Smooth muscle cell (in vitro differentiated cells): ENCODE measurements around the gene BTBD1. TPM values are rescaled to one million over a fixed set of nuclear protein-coding genes. Genes with fewer than 3 reads are reported as not detected.
"Not testable (repeated sequence)": the region's sequence is repeated elsewhere in the genome, so short reads cannot be mapped to it uniquely, and the experiment has no call there.

Experiments used
- DNase-seq: peaks from one replicate; lab custom pipeline; 2025; ENCODE audit not compliant: unreplicated experiment; lab: John Stamatoyannopoulos, UW
- H2AFZ ChIP-seq: fragments of 200-600 bp; sonication (generic); 2 replicates; pipeline ENCODE4 v1.6.0; 2016; ENCODE audit warnings: antibody characterized with exemption, low read depth, mild to moderate bottlenecking
- H3F3A ChIP-seq: fragments of 200-600 bp; sonication (generic); 2 replicates; pipeline ENCODE4 v1.6.0; 2017; ENCODE audit warnings: antibody characterized with exemption, low read depth
- H3K27ac ChIP-seq: fragments of 200-600 bp; sonication (generic); 2 replicates; pipeline ENCODE4 v1.5.1; 2016; ENCODE audit warnings: low read depth, mild to moderate bottlenecking
- H3K27me3 ChIP-seq: fragments of 200-600 bp; sonication (generic); 2 replicates; pipeline ENCODE4 v1.6.1; 2016; ENCODE audit warnings: low read depth, mild to moderate bottlenecking
- H3K36me3 ChIP-seq: fragments of 200-600 bp; sonication (generic); 2 replicates; pipeline ENCODE4 v1.5.1; 2016; ENCODE audit warnings: low read depth
- H3K4me1 ChIP-seq: fragments of 200-600 bp; sonication (generic); 2 replicates; pipeline ENCODE4 v1.5.1; 2016; ENCODE audit warnings: low read depth
- H3K4me2 ChIP-seq: fragments of 200-600 bp; sonication (generic); 2 replicates; pipeline ENCODE4 v1.6.0; 2016; ENCODE audit warnings: mild to moderate bottlenecking
- H3K4me3 ChIP-seq: fragments of 200-600 bp; sonication (generic); 2 replicates; pipeline ENCODE4 v1.5.1; 2016; ENCODE audit warnings: mild to moderate bottlenecking
- H3K79me2 ChIP-seq: fragments of 200-600 bp; sonication (generic); 2 replicates; pipeline ENCODE4 v1.6.0; 2016; ENCODE audit warnings: low read depth, mild to moderate bottlenecking
- H3K9ac ChIP-seq: fragments of 200-600 bp; sonication (generic); 2 replicates; pipeline ENCODE4 v1.6.0; 2016; ENCODE audit warnings: low read depth
- H3K9me3 ChIP-seq: fragments of 200-600 bp; sonication (generic); replicated peaks from 2 replicates; pipeline ENCODE4 v1.5.1; 2016; ENCODE audit warnings: low read depth
- H4K20me1 ChIP-seq: fragments of 200-600 bp; sonication (generic); 2 replicates; pipeline ENCODE4 v1.6.0; 2016; ENCODE audit warnings: low read depth
- CTCF ChIP-seq: fragments of 200-600 bp; sonication (generic); IDR thresholded peaks from 2 replicates; pipeline ENCODE4 v1.5.1; 2017; ENCODE audit warnings: borderline replicate concordance, mild to moderate bottlenecking, antibody characterized with exemption; ENCODE audit not compliant: insufficient read depth, poor library complexity, severe bottlenecking
- WGBS: methylation state at CpG from one replicate; pipeline ENCODE4 v1.1.7; 2016; ENCODE audit warnings: low lambda C conversion rate; 5-methylcytosine and 5-hydroxymethylcytosine counted together
- polyA plus RNA-seq: library from polyadenylated mRNA; unstranded; fragments of >200 nt; fragmentation: Nextera tagmentation; extraction: Ambion mirVana; gene quantifications from 2 replicates; pipeline ENCODE4 v1.2.1, GENCODE V29; 2016
- total RNA-seq: library from RNA; depleted of rRNA; stranded (reverse); fragments of >200 nt; gene quantifications from 2 replicates; pipeline ENCODE4 v1.2.3, GENCODE V29; 2014

The BTBD1 gene
- total and polyA plus RNA-seq, 2 experiments from 2014 or later, result 43.2 to 75.2 TPM

- DNase-seq, result no peak
- peaks cover 7% of the 10 kb centered on the region for H3K4me1 ChIP-seq
- H3K9me3 ChIP-seq, result no peaks in the 10 kb centered on the region
- no peaks in the 10 kb centered on the region for H3K36me3 ChIP-seq
- no peak overlapping the region for H2AFZ ChIP-seq
- WGBS, result 11% methylated on average over 4 of the region's 4 CpGs
- no peak overlapping the region for H3K4me3 ChIP-seq
- H4K20me1 ChIP-seq, result no peaks in the 10 kb centered on the region
- H3K79me2 ChIP-seq, result no peaks in the 10 kb centered on the region
- H3K27ac ChIP-seq, result no peak overlapping the region
- H3K4me2 ChIP-seq, result no peak overlapping the region
- H3K9ac ChIP-seq, result no peak overlapping the region
- peaks cover 74% of the 10 kb centered on the region for H3K27me3 ChIP-seq
- no peaks in the 10 kb centered on the region for H3F3A ChIP-seq
- TF ChIP-seq CTCF, result no peak
Observed at GRCh38 chr15:83090465-83090864, 23.4 kb upstream of the BTBD1 start.

GRCh38 chr15:83088876-83089275 is 21.8 kb upstream of the BTBD1 start:
- WGBS, result 80% methylated on average over 2 of the region's 2 CpGs
- TF ChIP-seq CTCF, result no peak
- Histone ChIP-seq H3K4me2 (no peak overlapping the region), H3K4me3 (no peak overlapping the region), H3K9me3 (no peaks in the 10 kb centered on the region), H3K79me2 (no peaks in the 10 kb centered on the region), H3K4me1 (peaks cover 7% of the 10 kb centered on the region), H3K9ac (no peak overlapping the region), H2AFZ (no peak overlapping the region), H3K27ac (no peak overlapping the region), H3K27me3 (peaks cover 74% of the 10 kb centered on the region), H3F3A (no peaks in the 10 kb centered on the region), H3K36me3 (no peaks in the 10 kb centered on the region), H4K20me1 (no peaks in the 10 kb centered on the region)
- no peak for DNase-seq

GRCh38 chr15:83087576-83087975 is 20.5 kb upstream of the BTBD1 start:
- Histone ChIP-seq H3K27me3 (peaks cover 83% of the 10 kb centered on the region), H3K4me2 (no peak overlapping the region), H2AFZ (no peak overlapping the region), H3K9ac (no peak overlapping the region), H3K4me3 (no peak overlapping the region), H3K9me3 (no peaks in the 10 kb centered on the region), H3K27ac (no peak overlapping the region), H3K79me2 (no peaks in the 10 kb centered on the region), H4K20me1 (no peaks in the 10 kb centered on the region), H3F3A (no peaks in the 10 kb centered on the region), H3K36me3 (no peaks in the 10 kb centered on the region), H3K4me1 (peaks cover 7% of the 10 kb centered on the region)
- WGBS, result 86% methylated on average over 2 of the region's 2 CpGs
- TF ChIP-seq CTCF, result no peak
- no peak for DNase-seq

- H3K4me1 ChIP-seq, H3K9me3 ChIP-seq, H3F3A ChIP-seq, H3K4me2 ChIP-seq, H3K9ac ChIP-seq, DNase-seq, H2AFZ ChIP-seq, H3K36me3 ChIP-seq, H3K4me3 ChIP-seq, H4K20me1 ChIP-seq, H3K79me2 ChIP-seq, H3K27ac ChIP-seq: not testable (repeated sequence)
- H3K27me3 ChIP-seq, result peaks cover 96% of the 10 kb centered on the region
- WGBS, result 87% methylated on average over 8 of the region's 8 CpGs
Observed at GRCh38 chr15:83085864-83086552, 19.0 kb upstream of the BTBD1 start.

- WGBS, result 77% methylated on average over 3 of the region's 3 CpGs
- not testable (repeated sequence) for H3K4me1 ChIP-seq, H3F3A ChIP-seq, H3K27ac ChIP-seq, H3K36me3 ChIP-seq, H3K79me2 ChIP-seq, H2AFZ ChIP-seq, H4K20me1 ChIP-seq, DNase-seq, H3K9me3 ChIP-seq, H3K4me2 ChIP-seq, H3K4me3 ChIP-seq, H3K9ac ChIP-seq
- H3K27me3 ChIP-seq, result peaks cover 99% of the 10 kb centered on the region
Observed at GRCh38 chr15:83085461-83085860, 18.4 kb upstream of the BTBD1 start.
